NB4 (cell line): ENCODE data around the gene OMA1.
"Not testable (repeated sequence)": the region's sequence is repeated elsewhere in the genome, so short reads cannot be mapped to it uniquely, and the experiment has no call there.

Source experiments
- DNase-seq: peaks from one replicate; pipeline ENCODE4 v3.0.0; 2010; ENCODE audit warnings: low read depth
- H3K4me3 ChIP-seq: one replicate; pipeline ENCODE4 v1.5.1; 2011; ENCODE audit warnings: mild to moderate bottlenecking, low read depth, low read length, moderate library complexity
- MYC ChIP-seq: IDR thresholded peaks from 2 replicates; pipeline ENCODE4 v1.6.1; 2011; ENCODE audit warnings: low read depth, low read length
- POLR2A ChIP-seq: IDR thresholded peaks from 2 replicates; pipeline ENCODE4 v1.6.1; 2011; ENCODE audit warnings: mild to moderate bottlenecking; ENCODE audit not compliant: insufficient read length; ENCODE audit errors: extremely low read depth
- TF ChIP-seq, protein P1 (sequence below): IDR thresholded peaks from 2 replicates; pipeline ENCODE4 v1.6.1; 2011; ENCODE audit warnings: low read depth, low read length
- TF ChIP-seq, protein P2 (sequence below): IDR thresholded peaks from one replicate; pipeline ENCODE4 v1.5.1; 2012; ENCODE audit warnings: low read depth, low read length

The OMA1 gene

DNA sequence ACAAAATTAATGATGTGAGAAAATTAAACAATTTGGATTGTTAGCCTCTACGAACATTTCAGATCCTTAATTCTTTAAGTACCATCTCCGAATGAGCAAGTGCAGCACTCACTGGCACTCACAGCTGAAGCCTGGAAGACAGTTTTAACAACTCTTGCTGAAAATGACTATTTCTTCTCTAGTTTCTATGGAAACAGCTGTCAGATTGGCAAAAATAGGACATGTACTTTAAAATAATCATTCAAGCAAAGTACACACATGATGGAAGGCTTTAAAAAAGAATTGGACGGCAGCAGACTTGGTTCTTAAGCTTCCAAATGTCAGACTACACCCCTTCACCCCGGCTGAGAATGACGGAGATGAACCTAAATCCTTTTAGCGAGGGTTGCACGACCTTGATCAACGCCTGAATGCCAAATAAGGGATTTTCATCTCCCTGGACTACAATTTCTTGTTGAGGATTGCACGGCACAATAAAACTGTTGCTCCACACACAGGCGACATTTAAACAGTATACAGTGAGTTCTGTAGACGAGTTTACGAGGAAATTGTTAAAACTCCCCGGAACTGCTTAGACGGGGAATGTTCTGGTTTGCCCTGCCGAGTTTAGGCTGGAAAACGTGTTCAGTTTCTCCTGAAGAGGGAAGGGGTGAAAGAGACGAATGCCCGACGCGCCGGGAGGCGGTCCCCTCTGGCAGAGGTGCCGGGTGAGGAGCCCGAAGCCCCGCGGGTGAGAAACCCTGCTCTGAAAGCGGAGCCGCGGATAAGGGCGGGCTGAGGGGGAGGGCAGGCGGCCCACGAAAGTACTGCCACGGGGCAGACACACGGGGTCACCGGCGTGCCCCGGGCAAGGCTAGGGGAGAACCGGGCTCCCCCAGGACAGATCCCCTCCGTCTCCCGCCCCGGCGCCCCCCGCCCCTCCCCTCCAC, 671 bp downstream of the OMA1 start:
- peak; percentile 82 for DNase-seq
- H3K4me3 ChIP-seq: peak overlapping the region; percentile 87
- 0 out of 2 replicates have a peak, but pooled peaks have one; percentile 7 for TF ChIP-seq MYC
- TF ChIP-seq, protein P1, sequence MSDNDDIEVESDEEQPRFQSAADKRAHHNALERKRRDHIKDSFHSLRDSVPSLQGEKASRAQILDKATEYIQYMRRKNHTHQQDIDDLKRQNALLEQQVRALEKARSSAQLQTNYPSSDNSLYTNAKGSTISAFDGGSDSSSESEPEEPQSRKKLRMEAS: peak; percentile 16; the same call in 1 of the 2 replicates
- no peak for TF ChIP-seq POLR2A
- TF ChIP-seq, protein P2, sequence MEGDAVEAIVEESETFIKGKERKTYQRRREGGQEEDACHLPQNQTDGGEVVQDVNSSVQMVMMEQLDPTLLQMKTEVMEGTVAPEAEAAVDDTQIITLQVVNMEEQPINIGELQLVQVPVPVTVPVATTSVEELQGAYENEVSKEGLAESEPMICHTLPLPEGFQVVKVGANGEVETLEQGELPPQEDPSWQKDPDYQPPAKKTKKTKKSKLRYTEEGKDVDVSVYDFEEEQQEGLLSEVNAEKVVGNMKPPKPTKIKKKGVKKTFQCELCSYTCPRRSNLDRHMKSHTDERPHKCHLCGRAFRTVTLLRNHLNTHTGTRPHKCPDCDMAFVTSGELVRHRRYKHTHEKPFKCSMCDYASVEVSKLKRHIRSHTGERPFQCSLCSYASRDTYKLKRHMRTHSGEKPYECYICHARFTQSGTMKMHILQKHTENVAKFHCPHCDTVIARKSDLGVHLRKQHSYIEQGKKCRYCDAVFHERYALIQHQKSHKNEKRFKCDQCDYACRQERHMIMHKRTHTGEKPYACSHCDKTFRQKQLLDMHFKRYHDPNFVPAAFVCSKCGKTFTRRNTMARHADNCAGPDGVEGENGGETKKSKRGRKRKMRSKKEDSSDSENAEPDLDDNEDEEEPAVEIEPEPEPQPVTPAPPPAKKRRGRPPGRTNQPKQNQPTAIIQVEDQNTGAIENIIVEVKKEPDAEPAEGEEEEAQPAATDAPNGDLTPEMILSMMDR: no peak

DNA sequence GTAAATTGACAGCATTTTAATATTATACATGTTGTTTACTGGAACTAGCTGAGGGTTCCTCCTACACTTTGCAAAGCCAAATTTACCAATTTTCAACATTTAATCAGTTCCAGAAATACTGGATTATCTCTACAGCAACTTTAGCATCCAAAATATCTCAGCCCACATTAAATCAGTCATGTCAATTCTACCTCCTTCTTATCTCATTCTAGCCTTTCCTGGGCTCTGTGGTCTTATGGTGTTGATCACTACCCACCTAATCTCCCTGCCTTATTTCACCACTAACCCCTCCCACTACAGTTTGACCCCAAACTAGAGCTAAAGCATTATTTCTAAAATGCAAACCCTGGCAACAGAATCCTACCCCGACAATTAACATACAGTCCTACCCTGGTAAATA, 3.3 kb downstream of the OMA1 start:
- H3K4me3 ChIP-seq: no peak overlapping the region
- TF ChIP-seq, protein P2: no peak
- TF ChIP-seq MYC (no peak), POLR2A (no peak)
- TF ChIP-seq, protein P1: no peak
- DNase-seq: no peak

DNA sequence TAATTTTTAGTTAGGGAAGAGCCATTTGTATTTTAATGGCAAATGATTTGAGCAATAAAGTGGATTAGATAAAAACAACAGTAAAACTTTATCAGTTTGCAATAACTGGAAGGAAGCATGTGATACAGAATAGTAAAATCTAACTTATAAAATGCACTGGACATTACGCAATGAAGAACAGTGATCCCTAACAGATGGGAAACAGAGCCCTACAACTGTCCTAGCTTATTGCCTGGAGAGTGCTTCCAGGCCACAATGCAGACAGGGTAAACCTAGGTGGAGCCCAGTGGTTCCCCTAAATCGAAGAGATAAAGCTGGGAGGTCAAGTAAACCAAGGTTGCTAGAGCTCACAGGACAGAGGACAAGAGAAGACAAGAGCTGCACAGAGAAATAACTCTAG, 7.0 kb downstream of the OMA1 start:
- H3K4me3 ChIP-seq: no peak overlapping the region
- no peak for TF ChIP-seq POLR2A
- TF ChIP-seq, protein P2: no peak
- no peak for TF ChIP-seq MYC
- TF ChIP-seq, protein P1: no peak

DNA sequence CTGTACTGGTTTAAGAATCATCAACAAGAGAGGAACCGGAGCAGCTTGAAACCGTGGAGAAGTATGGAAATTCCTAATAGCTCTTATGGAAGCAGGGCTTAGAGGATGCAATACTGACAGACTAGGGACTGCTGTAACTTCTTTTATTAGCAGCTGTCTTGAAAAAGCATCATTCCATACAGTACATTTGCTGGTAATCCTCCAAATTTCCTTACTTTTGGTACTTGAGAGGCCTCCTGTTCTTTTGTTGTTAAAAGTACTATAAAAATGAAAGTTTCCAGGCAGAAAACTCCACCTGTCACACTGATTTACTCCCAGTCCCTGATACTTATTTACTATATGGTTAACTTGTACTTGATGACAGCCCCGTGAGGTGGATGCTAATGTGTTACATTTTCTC, 7.7 kb downstream of the OMA1 start:
- DNase-seq: no peak
- TF ChIP-seq POLR2A: no peak
- TF ChIP-seq, protein P2: no peak
- TF ChIP-seq MYC: no peak
- TF ChIP-seq, protein P1: no peak
- H3K4me3 ChIP-seq: no peak overlapping the region

More for the DNA sequence above, 7.0 kb downstream of the OMA1 start:
- peak; percentile 55 for DNase-seq

DNA sequence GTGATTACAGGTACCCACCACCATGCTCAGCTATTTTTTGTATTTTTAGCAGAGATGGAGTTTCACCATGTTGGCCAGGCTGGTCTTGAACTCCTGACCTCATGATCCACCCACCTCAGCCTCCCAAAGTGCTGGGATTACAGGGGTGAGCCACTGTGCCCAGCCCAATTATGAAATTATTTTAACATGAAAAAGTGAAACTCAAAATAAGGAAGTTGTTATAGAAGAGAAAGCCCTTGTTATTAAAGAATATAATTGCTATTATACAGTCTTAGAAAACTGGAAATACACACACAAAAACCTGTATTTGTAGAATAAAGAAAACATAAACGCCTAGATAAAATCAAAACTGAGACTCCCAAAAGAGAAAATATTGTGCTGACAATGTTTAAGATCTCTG, 14.7 kb downstream of the OMA1 start:
- DNase-seq, H3K4me3 ChIP-seq: not testable (repeated sequence)

DNA sequence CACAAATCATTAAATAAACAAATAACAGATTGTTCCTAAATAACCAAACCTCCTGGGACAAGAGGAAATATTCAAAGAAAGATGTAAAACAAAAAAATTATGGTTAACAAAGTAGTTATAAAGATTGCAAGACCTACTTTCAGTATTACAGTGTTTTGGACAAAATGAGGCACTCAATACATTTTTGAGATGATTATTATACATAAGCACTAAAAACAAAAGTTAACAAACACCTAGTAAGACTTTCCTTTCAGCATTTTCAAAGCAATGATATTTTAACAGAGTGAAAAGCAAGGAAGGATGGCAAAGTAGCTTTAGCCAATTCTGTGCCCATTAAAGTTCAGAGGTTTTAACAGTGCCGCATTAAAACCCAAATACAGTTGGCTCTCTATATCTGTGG, 17.2 kb downstream of the OMA1 start:
- TF ChIP-seq, protein P2: no peak
- DNase-seq: no peak
- no peak overlapping the region for H3K4me3 ChIP-seq
